Upper lobe of left lung (tissue), 4 donors: ENCODE results near the gene TBL1XR1.

Source experiments
- CTCF ChIP-seq, 6 experiments: fragments of 450-650 bp in 4 of 6; fragments of 200-600 bp in 2 of 6; sonication (generic) in 2 of 6; IDR thresholded peaks; one replicate each; pipeline ENCODE4 v1.5.1; 2016 to 2019; ENCODE audit warnings: antibody characterized with exemption in 6 of 6
- EP300 ChIP-seq, 4 donors: sonication (generic); formaldehyde crosslinking; IDR thresholded peaks; one replicate each; pipeline ENCODE4 v1.5.1; 2017; ENCODE audit warnings: antibody characterized with exemption in 4 of 4, control low read depth in 2 of 4
- POLR2A ChIP-seq, 4 donors: fragments of 450-650 bp; IDR thresholded peaks; one replicate each; pipeline ENCODE4 v1.5.1; 2016 to 2017; ENCODE audit warnings: antibody characterized with exemption in 4 of 4, mild to moderate bottlenecking in 2 of 4
- POLR2AphosphoS5 ChIP-seq, 2 donors: sonication (generic); formaldehyde crosslinking; IDR thresholded peaks; one replicate each; pipeline ENCODE4 v1.5.1; 2017; ENCODE audit warnings: antibody characterized with exemption in 2 of 2

GRCh38 chr3:177149106-177149505, 48.2 kb downstream of the TBL1XR1 start:
- TF ChIP-seq CTCF (IDR thresholded peaks at IDR 0.05) (no peak), POLR2A (IDR thresholded peaks at IDR 0.05) (no peak), POLR2AphosphoS5 (IDR thresholded peaks at IDR 0.05) (no peak), EP300 (IDR thresholded peaks at IDR 0.05) (no peak)
